ENCODE results near the gene TFDP2. TPM values are rescaled to one million over a fixed set of nuclear protein-coding genes. Genes with fewer than 3 reads are reported as not detected.

Gene TFDP2
- total RNA-seq, 1 experiment from 2014 or later: 76.0 TPM

GRCh38 chr3:141960731-141961130 is 188.6 kb downstream of the TFDP2 start:
- Mint-ChIP-seq H3K27me3 (ENCODE audit: low read depth) (no peaks in the 10 kb centered on the region), H3K27ac (no peak overlapping the region), H3K9me3 (no peaks in the 10 kb centered on the region), H3K4me3 (no peak overlapping the region), H3K36me3 (ENCODE audit: insufficient read depth in 1 of 3, low read depth in 3 of 3) (peaks cover 36 to 72% (median 70%) of the 10 kb centered on the region in 3 experiments), H3K4me1 (0 out of 4 replicates have a peak, but pooled peaks cover 0 to 2% of the 10 kb centered on the region in 2 experiments)
- Histone ChIP-seq H2BK15ac (ENCODE audit: low read depth, low read length) (no peak overlapping the region), H3K79me2 (ENCODE audit: insufficient read depth, low read length) (no peaks in the 10 kb centered on the region), H2BK5ac (ENCODE audit: insufficient read length, low read length) (no peak overlapping the region), H3K27me3 (ENCODE audit: insufficient read depth, low read length) (no peaks in the 10 kb centered on the region), H3K79me1 (ENCODE audit: insufficient read depth, low read depth, low read length, poor library complexity, severe bottlenecking) (no peaks in the 10 kb centered on the region), H4K20me1 (ENCODE audit: control insufficient read depth, insufficient read depth, insufficient read length) (no peaks in the 10 kb centered on the region), H3T11ph (ENCODE audit: low read length) (no peak overlapping the region), H3K27ac (ENCODE audit: insufficient read length, low read depth, low read length) (no peak overlapping the region), H3K4me1 (ENCODE audit: insufficient read depth, low read length) (no peaks in the 10 kb centered on the region), H3K23ac (ENCODE audit: insufficient read length, low read depth, low read length) (no peak overlapping the region), H4K91ac (ENCODE audit: insufficient read length, low read depth, low read length) (no peak overlapping the region), H2BK12ac (ENCODE audit: insufficient read length, low read depth, low read length) (no peak overlapping the region), H3K4ac (ENCODE audit: low read depth, low read length) (no peak overlapping the region), H3K56ac (ENCODE audit: insufficient read length, low read depth, low read length) (no peak overlapping the region), H3K14ac (ENCODE audit: insufficient read depth, low read length) (no peak overlapping the region), H2BK20ac (ENCODE audit: low read depth, low read length, poor library complexity, severe bottlenecking) (no peak overlapping the region), H4K8ac (replicated peaks; ENCODE audit: insufficient read length, low read depth, low read length) (no peak overlapping the region), H2AK5ac (ENCODE audit: insufficient read length, low read length) (no peak overlapping the region), H2BK120ac (ENCODE audit: low read depth, low read length, poor library complexity, severe bottlenecking) (no peak overlapping the region), H3K4me2 (ENCODE audit: insufficient read depth, insufficient read length, low read length) (no peak overlapping the region), H4K5ac (ENCODE audit: insufficient read length, low read depth, low read length) (no peak overlapping the region), H3K9me3 (ENCODE audit: control insufficient read depth, low read depth, low read length) (no peaks in the 10 kb centered on the region), H3K23me2 (ENCODE audit: insufficient read length, low read depth, low read length, poor library complexity, severe bottlenecking) (no peaks in the 10 kb centered on the region), H3K9ac (ENCODE audit: extremely low read depth, insufficient read length, low read length) (no peak overlapping the region), H2AFZ (ENCODE audit: low read length) (no peak overlapping the region), H3K18ac (ENCODE audit: insufficient read length, low read depth, low read length) (no peak overlapping the region)
- no CpG with 5 or more reads among the region's 3 CpGs for WGBS (ENCODE audit: extremely low coverage, insufficient read length, low lambda C conversion rate)
- no peak for DNase-seq
- TF ChIP-seq, protein P1, sequence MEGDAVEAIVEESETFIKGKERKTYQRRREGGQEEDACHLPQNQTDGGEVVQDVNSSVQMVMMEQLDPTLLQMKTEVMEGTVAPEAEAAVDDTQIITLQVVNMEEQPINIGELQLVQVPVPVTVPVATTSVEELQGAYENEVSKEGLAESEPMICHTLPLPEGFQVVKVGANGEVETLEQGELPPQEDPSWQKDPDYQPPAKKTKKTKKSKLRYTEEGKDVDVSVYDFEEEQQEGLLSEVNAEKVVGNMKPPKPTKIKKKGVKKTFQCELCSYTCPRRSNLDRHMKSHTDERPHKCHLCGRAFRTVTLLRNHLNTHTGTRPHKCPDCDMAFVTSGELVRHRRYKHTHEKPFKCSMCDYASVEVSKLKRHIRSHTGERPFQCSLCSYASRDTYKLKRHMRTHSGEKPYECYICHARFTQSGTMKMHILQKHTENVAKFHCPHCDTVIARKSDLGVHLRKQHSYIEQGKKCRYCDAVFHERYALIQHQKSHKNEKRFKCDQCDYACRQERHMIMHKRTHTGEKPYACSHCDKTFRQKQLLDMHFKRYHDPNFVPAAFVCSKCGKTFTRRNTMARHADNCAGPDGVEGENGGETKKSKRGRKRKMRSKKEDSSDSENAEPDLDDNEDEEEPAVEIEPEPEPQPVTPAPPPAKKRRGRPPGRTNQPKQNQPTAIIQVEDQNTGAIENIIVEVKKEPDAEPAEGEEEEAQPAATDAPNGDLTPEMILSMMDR (conservative IDR thresholded peaks at IDR 0.05): no peak
